ENCODE measurements around the gene NAA40. TPM values are rescaled to one million over a fixed set of nuclear protein-coding genes. Genes with fewer than 3 reads are reported as not detected.
A peak's percentile ranks its signal among the peaks of the same experiment; 100 is the strongest.

Gene NAA40
- total and polyA plus RNA-seq, 2 donors (not counting 1 experiment from before 2014, with no cell fraction given), result 9.2 to 19.7 TPM

DNA sequence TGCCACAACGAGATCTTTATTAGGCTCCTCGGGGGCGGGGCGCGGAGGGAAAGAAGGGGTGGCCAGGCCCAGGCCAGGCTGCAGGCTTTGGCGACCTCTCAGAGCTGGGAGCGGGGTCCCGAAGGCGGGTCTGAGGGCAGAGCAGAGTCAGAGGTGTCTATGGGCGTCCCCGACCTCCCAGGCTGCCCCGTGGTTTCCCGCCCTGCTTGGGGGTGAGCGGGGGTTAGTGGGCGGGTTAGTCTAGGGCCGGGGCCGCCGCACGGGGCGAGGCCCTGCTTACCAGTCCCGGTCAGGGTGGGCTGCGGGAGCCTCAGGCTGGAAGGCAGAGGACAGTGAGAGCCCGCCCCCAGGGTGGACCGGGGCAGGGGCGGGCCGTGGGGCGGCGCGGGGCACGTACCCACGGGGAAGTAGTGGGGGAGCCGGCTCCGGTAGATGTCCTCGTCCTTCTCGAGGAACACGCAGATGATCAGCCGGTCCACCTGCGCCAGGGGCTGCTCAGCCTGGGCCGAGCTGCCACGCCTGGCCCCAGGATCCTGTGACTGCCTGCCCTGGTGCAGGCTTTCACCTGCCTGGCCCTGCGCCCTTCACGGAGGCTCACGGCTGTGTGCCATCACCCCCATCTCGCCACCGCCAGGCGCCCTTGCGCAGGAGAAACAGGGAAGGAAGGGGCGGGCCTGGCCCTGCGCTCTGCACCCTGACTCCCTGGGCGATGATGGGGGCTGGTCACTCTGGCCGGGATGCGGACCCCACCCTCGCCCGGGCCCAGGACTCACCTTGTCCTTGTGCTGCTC lies 60.0 kb downstream of the NAA40 start:
- DNase-seq (ENCODE audit: low read depth in 2 of 2), result no peak
- H4K20me1 ChIP-seq (ENCODE audit: control insufficient read depth, extremely low read depth, insufficient read depth, low read length), result no peaks in the 10 kb centered on the region
- TF ChIP-seq EZH2 (IDR thresholded peaks at IDR 0.05; ENCODE audit: low read length, missing control alignments) (no peak), CTCF (conservative IDR thresholded peaks at IDR 0.05 in 1 of 2, IDR thresholded peaks at IDR 0.05 in 1 of 2; ENCODE audit: low read depth in 1 of 2, low read length in 2 of 2) (no peak)
- H3K4me2 ChIP-seq (ENCODE audit: extremely low read depth, insufficient read depth, low read length), result no peak overlapping the region
- H3K4me1 ChIP-seq (ENCODE audit: control insufficient read depth, extremely low read depth, insufficient read depth, low read length), result peaks cover 2% of the 10 kb centered on the region
- no peaks in the 10 kb centered on the region for H3K9me3 ChIP-seq (ENCODE audit: control insufficient read depth, insufficient read depth, low read depth, low read length)
- H3K9ac ChIP-seq (ENCODE audit: insufficient read depth, low read length), result no peak overlapping the region
- no peaks in the 10 kb centered on the region for H3K79me2 ChIP-seq (ENCODE audit: control insufficient read depth, insufficient read depth, low read length)
- H2AFZ ChIP-seq (ENCODE audit: low read length), result no peak overlapping the region
- H3K27ac ChIP-seq (ENCODE audit: insufficient read depth, low read length), result no peak overlapping the region
- H3K4me3 ChIP-seq (replicated peaks in 1 of 4; ENCODE audit: control extremely low read depth in 1 of 4, insufficient read depth in 1 of 4, low read depth in 3 of 4, low read length in 4 of 4), result no peak overlapping the region
- H3K27me3 ChIP-seq (ENCODE audit: control insufficient read depth, insufficient read depth, low read length), result no peaks in the 10 kb centered on the region
- H3K36me3 ChIP-seq (ENCODE audit: control insufficient read depth, insufficient read depth, low read length), result peaks cover 12% of the 10 kb centered on the region

- DNase-seq (ENCODE audit: low read depth in 2 of 2), result peak; percentile 28 to 64
- Histone ChIP-seq H3K9me3 (ENCODE audit: control insufficient read depth, insufficient read depth, low read depth, low read length) (no peaks in the 10 kb centered on the region), H3K9ac (ENCODE audit: insufficient read depth, low read length) (no peak overlapping the region), H3K27ac (ENCODE audit: insufficient read depth, low read length) (no peak overlapping the region), H3K4me2 (ENCODE audit: extremely low read depth, insufficient read depth, low read length) (peak overlapping the region; percentile 17), H2AFZ (ENCODE audit: low read length) (no peak overlapping the region), H3K79me2 (ENCODE audit: control insufficient read depth, insufficient read depth, low read length) (no peaks in the 10 kb centered on the region), H3K36me3 (ENCODE audit: control insufficient read depth, insufficient read depth, low read length) (peaks cover 12% of the 10 kb centered on the region), H3K27me3 (ENCODE audit: control insufficient read depth, insufficient read depth, low read length) (no peaks in the 10 kb centered on the region), H3K4me3 (replicated peaks in 1 of 4; ENCODE audit: control extremely low read depth in 1 of 4, insufficient read depth in 1 of 4, low read depth in 3 of 4, low read length in 4 of 4) (no peak overlapping the region), H4K20me1 (ENCODE audit: control insufficient read depth, extremely low read depth, insufficient read depth, low read length) (no peaks in the 10 kb centered on the region), H3K4me1 (ENCODE audit: control insufficient read depth, extremely low read depth, insufficient read depth, low read length) (peaks cover 2% of the 10 kb centered on the region)
- TF ChIP-seq CTCF (conservative IDR thresholded peaks at IDR 0.05 in 1 of 2, IDR thresholded peaks at IDR 0.05 in 1 of 2; ENCODE audit: low read depth in 1 of 2, low read length in 2 of 2) (no peak), EZH2 (IDR thresholded peaks at IDR 0.05; ENCODE audit: low read length, missing control alignments) (no peak)
These were observed 60.7 kb downstream of the NAA40 start for GRCh38 chr11:63999349-64000025.

DNA sequence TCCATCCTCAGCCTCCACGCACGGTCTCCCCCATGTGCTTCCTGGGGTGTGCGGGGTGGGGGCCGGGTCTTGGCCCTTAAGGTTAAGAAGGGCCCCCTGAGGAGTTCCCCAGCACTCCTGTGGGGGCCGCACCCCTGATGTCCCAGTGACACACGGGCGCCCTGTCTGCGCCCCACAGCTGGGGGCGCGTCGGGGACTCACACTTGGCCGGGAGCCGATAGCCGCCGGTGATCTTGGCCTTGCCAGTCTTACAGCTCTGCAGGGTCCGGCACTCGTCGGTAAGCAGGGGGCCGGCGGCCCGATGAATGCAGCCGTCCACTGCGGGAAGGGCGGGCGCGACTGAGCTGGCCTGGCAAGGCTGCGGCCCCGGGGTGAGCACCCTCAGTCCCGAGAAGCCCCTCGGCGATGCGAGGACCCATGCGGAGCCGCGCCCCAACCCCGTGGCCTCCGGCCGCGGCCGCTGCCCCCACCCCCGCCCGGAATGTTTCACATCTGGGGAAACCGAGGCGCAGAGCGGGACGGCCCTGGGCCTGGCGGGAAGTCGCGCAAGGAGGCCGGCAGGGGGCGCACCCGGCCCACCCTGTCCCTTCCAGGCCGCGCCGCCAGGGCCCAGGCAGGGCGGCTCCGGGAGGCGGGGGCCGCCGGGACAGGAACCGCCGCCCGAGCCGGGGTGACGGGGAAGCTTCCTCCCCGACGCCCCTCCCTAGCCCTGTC lies 61.4 kb downstream of the NAA40 start:
- H3K4me1 ChIP-seq (ENCODE audit: control insufficient read depth, extremely low read depth, insufficient read depth, low read length), result peaks cover 2% of the 10 kb centered on the region
- peak overlapping the region in 2 of 4 experiments; percentile 11 to 48 for H3K4me3 ChIP-seq (replicated peaks in 1 of 4; ENCODE audit: control extremely low read depth in 1 of 4, insufficient read depth in 1 of 4, low read depth in 3 of 4, low read length in 4 of 4)

More for the DNA sequence above, 61.4 kb downstream of the NAA40 start:
- Histone ChIP-seq H3K27me3 (ENCODE audit: control insufficient read depth, insufficient read depth, low read length) (no peaks in the 10 kb centered on the region), H3K27ac (ENCODE audit: insufficient read depth, low read length) (no peak overlapping the region), H3K9ac (ENCODE audit: insufficient read depth, low read length) (no peak overlapping the region), H3K9me3 (ENCODE audit: control insufficient read depth, insufficient read depth, low read depth, low read length) (no peaks in the 10 kb centered on the region), H2AFZ (ENCODE audit: low read length) (no peak overlapping the region), H3K4me2 (ENCODE audit: extremely low read depth, insufficient read depth, low read length) (no peak overlapping the region), H4K20me1 (ENCODE audit: control insufficient read depth, extremely low read depth, insufficient read depth, low read length) (no peaks in the 10 kb centered on the region), H3K79me2 (ENCODE audit: control insufficient read depth, insufficient read depth, low read length) (no peaks in the 10 kb centered on the region), H3K36me3 (ENCODE audit: control insufficient read depth, insufficient read depth, low read length) (peaks cover 12% of the 10 kb centered on the region)
- DNase-seq (ENCODE audit: low read depth in 2 of 2), result peak; percentile 61 to 71
- TF ChIP-seq CTCF (conservative IDR thresholded peaks at IDR 0.05 in 1 of 2, IDR thresholded peaks at IDR 0.05 in 1 of 2; ENCODE audit: low read depth in 1 of 2, low read length in 2 of 2), result peak; percentile 39 to 49
- TF ChIP-seq EZH2 (IDR thresholded peaks at IDR 0.05; ENCODE audit: low read length, missing control alignments), result no peak
